ENCODE measurements around the gene PUS3. TPM values are rescaled to one million over a fixed set of nuclear protein-coding genes. Genes with fewer than 3 reads are reported as not detected.
"Not testable (repeated sequence)": the region's sequence is repeated elsewhere in the genome, so short reads cannot be mapped to it uniquely, and the experiment has no call there.

The PUS3 gene
- total and polyA plus RNA-seq, 2 donors, result 10.2 to 10.4 TPM

GRCh38 chr11:125887373-125888324 lies 15.4 kb downstream of the PUS3 start, which contains the start of gene HYLS1:
Gene HYLS1 (plus strand): TSS chr11:125887668. CDS start chr11:125899369, 11,701 bp downstream.
- under 1% methylated on average over 91 of the region's 91 CpGs for WGBS
- peaks cover 2% of the 10 kb centered on the region for H3K36me3 ChIP-seq (ENCODE audit: insufficient read depth)
- peak; percentile 84 for DNase-seq (ENCODE audit: extremely low spot score)
- H3K4me1 ChIP-seq (ENCODE audit: insufficient read depth), result no peaks in the 10 kb centered on the region
- H3K27ac ChIP-seq (ENCODE audit: low read depth), result peak within 1 kb of the TSS; percentile 88
- H3K4me3 ChIP-seq (ENCODE audit: low read depth, low read length), result peak within 1 kb of the TSS; percentile 69

- no peaks in the 10 kb centered on the region for H3K4me1 ChIP-seq (ENCODE audit: insufficient read depth)
- H3K36me3 ChIP-seq (ENCODE audit: insufficient read depth), result no peaks in the 10 kb centered on the region
- DNase-seq (ENCODE audit: extremely low spot score), result no peak
- peak overlapping the region; percentile 68 for H3K27ac ChIP-seq (ENCODE audit: low read depth)
- H3K4me3 ChIP-seq (ENCODE audit: low read depth, low read length), result peak overlapping the region; percentile 69
- 14% methylated on average over 24 of the region's 24 CpGs for WGBS
Observed at GRCh38 chr11:125886997-125887372, 16.0 kb downstream of the PUS3 start.

GRCh38 chr11:125883375-125883774 lies 19.6 kb downstream of the PUS3 start:
- WGBS, result 86% methylated on average over 8 of the region's 8 CpGs
- Histone ChIP-seq H3K27ac (ENCODE audit: low read depth) (no peak overlapping the region), H3K36me3 (ENCODE audit: insufficient read depth) (no peaks in the 10 kb centered on the region), H3K4me1 (ENCODE audit: insufficient read depth) (no peaks in the 10 kb centered on the region), H3K4me3 (ENCODE audit: low read depth, low read length) (no peak overlapping the region)
- DNase-seq (ENCODE audit: extremely low spot score), result no peak

GRCh38 chr11:125881291-125881690 lies 21.7 kb downstream of the PUS3 start:
- Histone ChIP-seq H3K4me1 (ENCODE audit: insufficient read depth) (no peaks in the 10 kb centered on the region), H3K4me3 (ENCODE audit: low read depth, low read length) (no peak overlapping the region), H3K36me3 (ENCODE audit: insufficient read depth) (no peaks in the 10 kb centered on the region), H3K27ac (ENCODE audit: low read depth) (no peak overlapping the region)
- DNase-seq (ENCODE audit: extremely low spot score), result no peak
- WGBS, result 89% methylated on average over 1 of the region's 1 CpG

GRCh38 chr11:125874556-125875124 lies 28.4 kb downstream of the PUS3 start:
- H3K36me3 ChIP-seq (ENCODE audit: insufficient read depth), result no peaks in the 10 kb centered on the region
- H3K4me3 ChIP-seq (ENCODE audit: low read depth, low read length), result no peak overlapping the region
- no peak overlapping the region for H3K27ac ChIP-seq (ENCODE audit: low read depth)
- 11% methylated on average over 8 of the region's 8 CpGs for WGBS
- no peaks in the 10 kb centered on the region for H3K4me1 ChIP-seq (ENCODE audit: insufficient read depth)
- DNase-seq (ENCODE audit: extremely low spot score), result peak; percentile 31

GRCh38 chr11:125873881-125874555 lies 29.0 kb downstream of the PUS3 start:
- no peak for DNase-seq (ENCODE audit: extremely low spot score)
- H3K4me3 ChIP-seq (ENCODE audit: low read depth, low read length), result no peak overlapping the region
- H3K36me3 ChIP-seq (ENCODE audit: insufficient read depth), result no peaks in the 10 kb centered on the region
- no peaks in the 10 kb centered on the region for H3K4me1 ChIP-seq (ENCODE audit: insufficient read depth)
- no peak overlapping the region for H3K27ac ChIP-seq (ENCODE audit: low read depth)
- 70% methylated on average over 20 of the region's 20 CpGs for WGBS

- Histone ChIP-seq H3K4me1 (ENCODE audit: insufficient read depth) (no peaks in the 10 kb centered on the region), H3K36me3 (ENCODE audit: insufficient read depth) (no peaks in the 10 kb centered on the region), H3K27ac (ENCODE audit: low read depth) (no peak overlapping the region), H3K4me3 (ENCODE audit: low read depth, low read length) (no peak overlapping the region)
- no peak for DNase-seq (ENCODE audit: extremely low spot score)
Observed at GRCh38 chr11:125872138-125872491, 30.9 kb downstream of the PUS3 start.

GRCh38 chr11:125871391-125872137 lies 31.4 kb downstream of the PUS3 start:
- no peak for DNase-seq (ENCODE audit: extremely low spot score)

GRCh38 chr11:125869521-125869920 lies 33.5 kb downstream of the PUS3 start:
- Histone ChIP-seq H3K27ac (ENCODE audit: low read depth) (no peak overlapping the region), H3K4me3 (ENCODE audit: low read depth, low read length) (no peak overlapping the region), H3K4me1 (ENCODE audit: insufficient read depth) (no peaks in the 10 kb centered on the region), H3K36me3 (ENCODE audit: insufficient read depth) (no peaks in the 10 kb centered on the region)
- DNase-seq (ENCODE audit: extremely low spot score), result no peak
- WGBS, result 67% methylated on average over 2 of the region's 2 CpGs

More at GRCh38 chr11:125871391-125872137, 31.4 kb downstream of the PUS3 start:
- no peaks in the 10 kb centered on the region for H3K36me3 ChIP-seq (ENCODE audit: insufficient read depth)
- no peak overlapping the region for H3K27ac ChIP-seq (ENCODE audit: low read depth)
- H3K4me3 ChIP-seq (ENCODE audit: low read depth, low read length), result no peak overlapping the region
- 77% methylated on average over 10 of the region's 10 CpGs for WGBS
- H3K4me1 ChIP-seq (ENCODE audit: insufficient read depth), result no peaks in the 10 kb centered on the region

- DNase-seq (ENCODE audit: extremely low spot score); H3K4me3 ChIP-seq (ENCODE audit: low read depth, low read length); H3K36me3 ChIP-seq (ENCODE audit: insufficient read depth); H3K4me1 ChIP-seq (ENCODE audit: insufficient read depth); H3K27ac ChIP-seq (ENCODE audit: low read depth): not testable (repeated sequence)
- 94% methylated on average over 4 of the region's 4 CpGs for WGBS
Observed at GRCh38 chr11:125865354-125865753, 37.7 kb downstream of the PUS3 start.

- H3K36me3 ChIP-seq (ENCODE audit: insufficient read depth); H3K4me1 ChIP-seq (ENCODE audit: insufficient read depth); DNase-seq (ENCODE audit: extremely low spot score); H3K4me3 ChIP-seq (ENCODE audit: low read depth, low read length); H3K27ac ChIP-seq (ENCODE audit: low read depth): not testable (repeated sequence)
- 91% methylated on average over 24 of the region's 33 CpGs for WGBS
Observed at GRCh38 chr11:125862786-125863185, 40.2 kb downstream of the PUS3 start.

GRCh38 chr11:125857670-125858069 lies 45.3 kb downstream of the PUS3 start:
- not testable (repeated sequence) for H3K27ac ChIP-seq (ENCODE audit: low read depth); H3K4me1 ChIP-seq (ENCODE audit: insufficient read depth); DNase-seq (ENCODE audit: extremely low spot score); H3K4me3 ChIP-seq (ENCODE audit: low read depth, low read length); H3K36me3 ChIP-seq (ENCODE audit: insufficient read depth)
- WGBS, result 80% methylated on average over 9 of the region's 9 CpGs

- no peak for DNase-seq (ENCODE audit: extremely low spot score)
- Histone ChIP-seq H3K36me3 (ENCODE audit: insufficient read depth) (no peaks in the 10 kb centered on the region), H3K4me3 (ENCODE audit: low read depth, low read length) (no peak overlapping the region), H3K4me1 (ENCODE audit: insufficient read depth) (no peaks in the 10 kb centered on the region), H3K27ac (ENCODE audit: low read depth) (no peak overlapping the region)
Observed at GRCh38 chr11:125846188-125846587, 56.8 kb downstream of the PUS3 start.

Measured in urinary bladder (tissue), 4 donors.